ENCODE measurements around the gene PRKAA1.
"Not testable (repeated sequence)": the region's sequence is repeated elsewhere in the genome, so short reads cannot be mapped to it uniquely, and the experiment has no call there.

Gene PRKAA1

GRCh38 chr5:40720069-40720468 lies 78.1 kb downstream of the PRKAA1 start:
- DNase-seq = no peak

GRCh38 chr5:40717281-40717680 lies 80.9 kb downstream of the PRKAA1 start:
- DNase-seq = no peak

GRCh38 chr5:40716590-40716989 lies 81.6 kb downstream of the PRKAA1 start:
- no peak for DNase-seq

- no peak for DNase-seq
These were observed 82.2 kb downstream of the PRKAA1 start for GRCh38 chr5:40716000-40716399.

- DNase-seq = no peak
These were observed 84.2 kb downstream of the PRKAA1 start for GRCh38 chr5:40714001-40714400.

GRCh38 chr5:40710575-40710974 lies 87.6 kb downstream of the PRKAA1 start:
- DNase-seq = not testable (repeated sequence)

Measured in bone marrow (tissue), 2 donors.